Ishikawa (cell line): Measurements from ENCODE around the gene GIMAP6.

Source experiments
- CREB1 ChIP-seq: IDR thresholded peaks from 2 replicates; pipeline ENCODE4 v1.6.1; 2012; ENCODE audit warnings: low read depth
- EP300 ChIP-seq: IDR thresholded peaks from 2 replicates; pipeline ENCODE4 v1.6.1; 2012; ENCODE audit warnings: borderline replicate concordance
- FOXM1 ChIP-seq: IDR thresholded peaks from 2 replicates; pipeline ENCODE4 v1.6.1; 2012; ENCODE audit warnings: low read depth, borderline replicate concordance
- MAX ChIP-seq: IDR thresholded peaks from 2 replicates; pipeline ENCODE4 v1.6.1; 2012
- RAD21 ChIP-seq: IDR thresholded peaks from 2 replicates; pipeline ENCODE4 v1.6.1; 2012; ENCODE audit warnings: low read depth
- REST ChIP-seq: IDR thresholded peaks from 2 replicates; pipeline ENCODE4 v1.6.1; 2012; ENCODE audit warnings: low read depth, mild to moderate bottlenecking

- no peak for TF ChIP-seq EP300
- no peak for TF ChIP-seq RAD21
- no peak for TF ChIP-seq REST
- no peak for TF ChIP-seq FOXM1
- TF ChIP-seq MAX, result no peak
- TF ChIP-seq CREB1, result no peak
These were observed 16.8 kb upstream of the GIMAP6 start for GRCh38 chr7:150649080-150649385.
